ENCODE data around the gene RASGRF1.

Gene RASGRF1

GRCh38 chr15:78983146-78983918 is 107.2 kb downstream of the RASGRF1 start:
- DNase-seq = no peak

- DNase-seq = no peak
Observed at GRCh38 chr15:78982736-78983135, 107.8 kb downstream of the RASGRF1 start.

- DNase-seq = no peak
Observed at GRCh38 chr15:78981532-78982313, 108.9 kb downstream of the RASGRF1 start.

GRCh38 chr15:78979456-78980320 is 110.9 kb downstream of the RASGRF1 start:
- DNase-seq = peak; percentile 58

GRCh38 chr15:78978601-78979179 is 111.9 kb downstream of the RASGRF1 start:
- no peak for DNase-seq

GRCh38 chr15:78977591-78978347 is 112.8 kb downstream of the RASGRF1 start:
- no peak for DNase-seq

GRCh38 chr15:78977091-78977571 is 113.4 kb downstream of the RASGRF1 start:
- no peak for DNase-seq

- no peak for DNase-seq
Observed at GRCh38 chr15:78976691-78977090, 113.9 kb downstream of the RASGRF1 start.

- no peak for DNase-seq
Observed at GRCh38 chr15:78974272-78974918, 116.2 kb downstream of the RASGRF1 start.

GRCh38 chr15:78969687-78970349 is 120.8 kb downstream of the RASGRF1 start:
- no peak for DNase-seq

GRCh38 chr15:78968539-78969271 is 121.9 kb downstream of the RASGRF1 start:
- no peak for DNase-seq

- DNase-seq = no peak
Observed at GRCh38 chr15:78968114-78968513, 122.5 kb downstream of the RASGRF1 start.

GRCh38 chr15:78960308-78960707 is 130.3 kb downstream of the RASGRF1 start:
- no peak for DNase-seq

- DNase-seq = no peak
Observed at GRCh38 chr15:78959360-78959759, 131.2 kb downstream of the RASGRF1 start.

- no peak for DNase-seq
Observed at GRCh38 chr15:78957416-78958093, 133.0 kb downstream of the RASGRF1 start.

- no peak for DNase-seq
Observed at GRCh38 chr15:78956937-78957336, 133.6 kb downstream of the RASGRF1 start.

GRCh38 chr15:78955355-78955754 is 135.2 kb downstream of the RASGRF1 start:
- no peak for DNase-seq

- no peak for DNase-seq
Observed at GRCh38 chr15:78951841-78952238, 138.7 kb downstream of the RASGRF1 start.
